Left ventricle myocardium inferior (tissue), 1 donor: ENCODE data around the gene RPEL1. TPM values are rescaled to one million over a fixed set of nuclear protein-coding genes. Genes with fewer than 3 reads are reported as not detected.
A peak's percentile ranks its signal among the peaks of the same experiment; 100 is the strongest.
"Not testable (repeated sequence)": the region's sequence is repeated elsewhere in the genome, so short reads cannot be mapped to it uniquely, and the experiment has no call there.

Experiments used
- DNase-seq: peaks from one replicate; pipeline ENCODE4 v3.0.0-alpha.2; 2020
- H3K27ac ChIP-seq: fragments of 200-600 bp; replicated peaks from 2 replicates; pipeline ENCODE4 v1.8.0; 2021
- H3K27me3 ChIP-seq: fragments of 200-600 bp; 2 replicates; pipeline ENCODE4 v1.8.0; 2021; ENCODE audit warnings: low read depth
- H3K36me3 ChIP-seq: fragments of 200-600 bp; 2 replicates; pipeline ENCODE4 v1.8.0; 2021
- H3K4me1 ChIP-seq: fragments of 200-600 bp; 2 replicates; pipeline ENCODE4 v1.8.0; 2021
- H3K4me3 ChIP-seq: fragments of 200-600 bp; 2 replicates; pipeline ENCODE4 v1.8.0; 2021; ENCODE audit warnings: mild to moderate bottlenecking, moderate library complexity
- H3K9me3 ChIP-seq: fragments of 200-600 bp; replicated peaks from 2 replicates; pipeline ENCODE4 v1.8.0; 2021
- intact Hi-C: fragments of 100-400 bp; cut with micrococcal nuclease; formaldehyde crosslinking; loops from one replicate; pipeline ENCODE4 v1.11.0; 2022
- long read RNA-seq: library from polyadenylated mRNA; unstranded; transcript quantifications from one replicate; pipeline ENCODE4 v2.0.0, GENCODE V29; 2021
- total RNA-seq: library from RNA; stranded (reverse); fragmentation: NEBNext Ultra II Directional; extraction: Animal tissue kit (Norgen Biotek cat#: 25700); gene quantifications from one replicate; pipeline ENCODE4 v1.2.1, GENCODE V29; 2021
- TF ChIP-seq, protein P1 (sequence below): fragments of 200-600 bp; IDR thresholded peaks from 2 replicates; pipeline ENCODE4 v1.8.0; 2021; ENCODE audit warnings: antibody characterized with exemption, mild to moderate bottlenecking, borderline replicate concordance
- donor health status: DM: no; HTN: yes; CAD: no; lungs with severe emphysema.

Gene RPEL1
- total RNA-seq: not detected
- long read RNA-seq: 0 reads

DNA sequence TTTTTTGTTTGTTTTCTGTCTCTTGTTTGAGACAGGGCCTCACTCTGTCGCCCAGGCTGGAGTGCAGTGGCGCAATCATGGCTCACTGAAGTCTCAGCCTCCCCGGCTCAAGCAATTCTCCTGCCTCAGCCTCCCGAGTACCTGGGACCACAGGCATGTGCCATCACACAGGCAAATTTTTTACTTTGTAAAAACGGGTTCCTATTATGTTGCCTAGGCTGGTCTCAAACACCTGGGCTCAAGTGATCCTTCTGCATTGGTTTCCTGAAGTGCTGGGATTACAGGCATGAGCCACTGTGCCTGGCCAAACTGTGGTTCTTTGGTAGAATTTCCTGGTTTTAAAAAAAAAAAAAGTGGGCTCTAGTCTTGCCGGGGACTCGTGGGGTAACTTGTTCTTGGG lies at the start of gene RPEL1:
Gene RPEL1, plus strand, starts transcription at position 301 of the 400 bp plus-strand sequence. CDS start 110 bp downstream, outside the sequence.
- H3K9me3 ChIP-seq, H3K36me3 ChIP-seq, H3K27ac ChIP-seq, H3K4me1 ChIP-seq, intact Hi-C loops, H3K4me3 ChIP-seq, DNase-seq, H3K27me3 ChIP-seq: not testable (repeated sequence)

GRCh38 chr10:103196516-103196915 lies 49.2 kb upstream of the RPEL1 start:
- Histone ChIP-seq H3K4me3 (no peak overlapping the region), H3K9me3 (no peaks in the 10 kb centered on the region), H3K36me3 (no peaks in the 10 kb centered on the region), H3K27me3 (no peaks in the 10 kb centered on the region), H3K4me1 (peaks cover 54% of the 10 kb centered on the region), H3K27ac (peak overlapping the region; percentile 64)
- intact Hi-C loops: no loop called here
- no peak for DNase-seq
- TF ChIP-seq, protein P1, sequence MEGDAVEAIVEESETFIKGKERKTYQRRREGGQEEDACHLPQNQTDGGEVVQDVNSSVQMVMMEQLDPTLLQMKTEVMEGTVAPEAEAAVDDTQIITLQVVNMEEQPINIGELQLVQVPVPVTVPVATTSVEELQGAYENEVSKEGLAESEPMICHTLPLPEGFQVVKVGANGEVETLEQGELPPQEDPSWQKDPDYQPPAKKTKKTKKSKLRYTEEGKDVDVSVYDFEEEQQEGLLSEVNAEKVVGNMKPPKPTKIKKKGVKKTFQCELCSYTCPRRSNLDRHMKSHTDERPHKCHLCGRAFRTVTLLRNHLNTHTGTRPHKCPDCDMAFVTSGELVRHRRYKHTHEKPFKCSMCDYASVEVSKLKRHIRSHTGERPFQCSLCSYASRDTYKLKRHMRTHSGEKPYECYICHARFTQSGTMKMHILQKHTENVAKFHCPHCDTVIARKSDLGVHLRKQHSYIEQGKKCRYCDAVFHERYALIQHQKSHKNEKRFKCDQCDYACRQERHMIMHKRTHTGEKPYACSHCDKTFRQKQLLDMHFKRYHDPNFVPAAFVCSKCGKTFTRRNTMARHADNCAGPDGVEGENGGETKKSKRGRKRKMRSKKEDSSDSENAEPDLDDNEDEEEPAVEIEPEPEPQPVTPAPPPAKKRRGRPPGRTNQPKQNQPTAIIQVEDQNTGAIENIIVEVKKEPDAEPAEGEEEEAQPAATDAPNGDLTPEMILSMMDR: no peak

- peak; percentile 41 for DNase-seq
- H3K36me3 ChIP-seq: no peaks in the 10 kb centered on the region
- no peak overlapping the region for H3K4me3 ChIP-seq
- TF ChIP-seq, protein P1: no peak
- H3K4me1 ChIP-seq: peaks cover 47% of the 10 kb centered on the region
- peak overlapping the region; percentile 64 for H3K27ac ChIP-seq
- no peaks in the 10 kb centered on the region for H3K9me3 ChIP-seq
- intact Hi-C loops: no loop called here
- H3K27me3 ChIP-seq: no peaks in the 10 kb centered on the region
Measured at GRCh38 chr10:103197174-103197573, 48.5 kb upstream of the RPEL1 start.

- H3K9me3 ChIP-seq: no peaks in the 10 kb centered on the region
- no peaks in the 10 kb centered on the region for H3K27me3 ChIP-seq
- peak overlapping the region; percentile 64 for H3K27ac ChIP-seq
- no peak for DNase-seq
- H3K4me3 ChIP-seq: no peak overlapping the region
- intact Hi-C loops: no loop called here
- TF ChIP-seq, protein P1: no peak
- H3K4me1 ChIP-seq: peaks cover 40% of the 10 kb centered on the region
- no peaks in the 10 kb centered on the region for H3K36me3 ChIP-seq
Measured at GRCh38 chr10:103197903-103198302, 47.8 kb upstream of the RPEL1 start.

DNA sequence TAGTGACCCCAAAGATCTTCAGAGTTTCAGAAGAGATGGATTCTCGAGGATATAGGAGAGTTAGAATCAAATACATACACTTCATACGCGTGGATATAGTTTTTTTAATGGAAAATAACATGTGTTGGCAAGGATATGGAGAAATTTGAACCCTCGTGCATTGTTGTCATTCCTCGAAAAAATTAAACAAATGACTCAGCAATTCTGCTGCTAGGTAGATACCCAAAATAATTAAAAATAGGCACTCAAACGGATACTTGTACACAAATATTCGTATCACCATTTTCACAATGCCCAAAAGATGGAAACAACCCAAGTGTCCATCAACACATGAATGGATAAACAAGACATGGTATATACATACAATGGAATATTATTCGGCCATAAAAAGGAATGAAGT lies 47.0 kb upstream of the RPEL1 start:
- no peak overlapping the region for H3K27ac ChIP-seq
- H3K27me3 ChIP-seq: no peaks in the 10 kb centered on the region
- TF ChIP-seq, protein P1: no peak
- peaks cover 34% of the 10 kb centered on the region for H3K4me1 ChIP-seq
- DNase-seq: no peak
- H3K4me3 ChIP-seq: no peak overlapping the region
- no peaks in the 10 kb centered on the region for H3K36me3 ChIP-seq
- H3K9me3 ChIP-seq: no peaks in the 10 kb centered on the region
- intact Hi-C loops: no loop called here

DNA sequence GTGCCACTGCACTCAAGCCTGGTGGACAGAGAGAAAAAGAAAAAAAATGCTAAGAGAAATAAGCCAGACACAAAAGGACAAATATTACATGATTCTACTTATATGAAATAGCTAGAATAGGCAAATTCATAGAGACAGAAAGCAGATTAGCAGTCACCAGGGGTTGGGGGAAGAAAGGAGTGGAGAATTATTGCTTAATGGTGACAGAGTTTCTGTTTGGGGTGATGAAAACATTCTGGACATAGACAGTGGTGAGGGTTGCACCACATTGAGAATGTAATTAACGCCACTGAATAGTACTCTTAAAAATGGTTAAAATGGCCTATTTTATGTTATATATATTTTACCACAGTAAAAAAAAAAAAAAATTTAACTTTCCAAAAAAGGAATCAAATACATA lies 46.2 kb upstream of the RPEL1 start:
- intact Hi-C loops: no loop called here
- Histone ChIP-seq H3K4me1 (peaks cover 26% of the 10 kb centered on the region), H3K4me3 (no peak overlapping the region), H3K27ac (no peak overlapping the region), H3K27me3 (no peaks in the 10 kb centered on the region), H3K9me3 (no peaks in the 10 kb centered on the region), H3K36me3 (no peaks in the 10 kb centered on the region)
- TF ChIP-seq, protein P1: no peak
- DNase-seq: no peak
